WTC11 (cell line): ENCODE measurements around the gene SLC1A3. TPM values are rescaled to one million over a fixed set of nuclear protein-coding genes. Genes with fewer than 3 reads are reported as not detected.
A peak's percentile ranks its signal among the peaks of the same experiment; 100 is the strongest.

Source experiments
- ATAC-seq: fragments of 200-7000 bp; cut with Tn5 transposase; 2 replicates; pipeline ENCODE4 v1.10.0; 2021; ENCODE audit warnings: mild to moderate bottlenecking, moderate library complexity
- CTCF ChIA-PET: fragments of 300-600 bp; sonication (Branson Sonifier 250); formaldehyde crosslinking; loops from one replicate; lab custom pipeline; 2021; ENCODE audit warnings: antibody characterized with exemption; lab: Charles Lee
- POLR2A ChIA-PET: fragments of 350-600 bp; sonication (Branson Sonifier 250); formaldehyde crosslinking; loops from one replicate; lab custom pipeline; 2021; ENCODE audit warnings: antibody characterized with exemption; lab: Charles Lee
- DNase-seq: peaks from one replicate; pipeline ENCODE4 v3.0.0; 2021; ENCODE audit warnings: low spot score
- H3K27ac Mint-ChIP-seq: 2 replicates; pipeline ENCODE4 v1.8.0; 2021; ENCODE audit warnings: mixed read lengths
- H3K27me3 Mint-ChIP-seq: 2 replicates; pipeline ENCODE4 v1.8.0; 2021; ENCODE audit warnings: low read depth, mild to moderate bottlenecking, moderate library complexity, mixed read lengths
- H3K36me3 Mint-ChIP-seq: 2 replicates; pipeline ENCODE4 v1.8.0; 2021; ENCODE audit warnings: mixed read lengths
- H3K4me1 Mint-ChIP-seq: 2 replicates; pipeline ENCODE4 v1.8.0; 2022; ENCODE audit warnings: mixed read lengths
- H3K4me3 Mint-ChIP-seq: 2 replicates; pipeline ENCODE4 v1.8.0; 2021; ENCODE audit warnings: mild to moderate bottlenecking, moderate library complexity, mixed read lengths
- H3K9me3 Mint-ChIP-seq: 2 replicates; pipeline ENCODE4 v1.8.0; 2021; ENCODE audit warnings: mixed read lengths
- E2F1 ChIP-seq: sonication (generic); formaldehyde crosslinking; IDR thresholded peaks from 2 replicates; pipeline ENCODE4 v1.8.0; 2022; ENCODE audit warnings: mild to moderate bottlenecking, missing genetic modification reagents
- ESRRA ChIP-seq: sonication (generic); formaldehyde crosslinking; IDR thresholded peaks from 2 replicates; pipeline ENCODE4 v1.8.1; 2022; ENCODE audit warnings: mild to moderate bottlenecking, missing genetic modification reagents, borderline replicate concordance
- FOXJ3 ChIP-seq: sonication (generic); formaldehyde crosslinking; IDR thresholded peaks from 2 replicates; pipeline ENCODE4 v1.9.0; 2021; ENCODE audit warnings: missing genetic modification reagents, mild to moderate bottlenecking, borderline replicate concordance
- NFATC4 ChIP-seq: fragments of 250-450 bp; sonication (Bioruptor Pico); IDR thresholded peaks from 2 replicates; pipeline ENCODE4 v1.9.0; 2021; ENCODE audit warnings: mild to moderate bottlenecking
- NFYB ChIP-seq: sonication (generic); formaldehyde crosslinking; conservative IDR thresholded peaks from 2 replicates; pipeline ENCODE4 v1.8.0; 2022; ENCODE audit warnings: low read depth, missing genetic modification reagents
- OVOL2 ChIP-seq: fragments of 250-450 bp; sonication (Bioruptor Pico); IDR thresholded peaks from 2 replicates; pipeline ENCODE4 v1.9.0; 2021; ENCODE audit warnings: mild to moderate bottlenecking, borderline replicate concordance
- SMAD4 ChIP-seq: sonication (generic); formaldehyde crosslinking; IDR thresholded peaks from 2 replicates; pipeline ENCODE4 v1.8.0; 2022; ENCODE audit warnings: mild to moderate bottlenecking, missing genetic modification reagents
- SOX15 ChIP-seq: fragments of 250-450 bp; sonication (Bioruptor Pico); IDR thresholded peaks from 2 replicates; pipeline ENCODE4 v1.9.0; 2021; ENCODE audit warnings: mild to moderate bottlenecking
- TCF7 ChIP-seq: sonication (generic); formaldehyde crosslinking; IDR thresholded peaks from 2 replicates; pipeline ENCODE4 v1.8.0; 2022; ENCODE audit warnings: mild to moderate bottlenecking, low read depth, missing genetic modification reagents, moderate library complexity
- TP53 ChIP-seq: sonication (generic); formaldehyde crosslinking; IDR thresholded peaks from 2 replicates; pipeline ENCODE4 v1.8.1; 2023; ENCODE audit warnings: mild to moderate bottlenecking, missing genetic modification reagents
- USF1 ChIP-seq: sonication (generic); formaldehyde crosslinking; IDR thresholded peaks from 2 replicates; pipeline ENCODE4 v1.8.0; 2022; ENCODE audit warnings: mild to moderate bottlenecking, missing genetic modification reagents
- ZNF121 ChIP-seq: sonication (generic); formaldehyde crosslinking; IDR thresholded peaks from 2 replicates; pipeline ENCODE4 v1.8.0; 2023; ENCODE audit warnings: missing genetic modification reagents
- ZNF232 ChIP-seq: sonication (generic); formaldehyde crosslinking; IDR thresholded peaks from 2 replicates; pipeline ENCODE4 v1.8.0; 2022; ENCODE audit warnings: mild to moderate bottlenecking, missing genetic modification reagents
- ZNF512 ChIP-seq: sonication (generic); formaldehyde crosslinking; IDR thresholded peaks from 2 replicates; pipeline ENCODE4 v1.8.1; 2022; ENCODE audit warnings: missing genetic modification reagents, borderline replicate concordance
- total RNA-seq: library from RNA; stranded (reverse); gene quantifications from 3 replicates; pipeline ENCODE4 v1.2.3, GENCODE V29; 2021
- TF ChIP-seq, protein P1 (sequence below): fragments of 250-450 bp; sonication (Bioruptor Pico); IDR thresholded peaks from 2 replicates; pipeline ENCODE4 v1.9.0; 2021; ENCODE audit warnings: mild to moderate bottlenecking
- TF ChIP-seq, protein P2 (sequence below): fragments of 250-450 bp; sonication (Bioruptor Pico); IDR thresholded peaks from 2 replicates; pipeline ENCODE4 v1.9.0; 2021; ENCODE audit warnings: mild to moderate bottlenecking
- TF ChIP-seq, protein P3 (sequence below): fragments of 250-450 bp; sonication (Bioruptor Pico); IDR thresholded peaks from 2 replicates; pipeline ENCODE4 v1.8.0; 2021; ENCODE audit warnings: mild to moderate bottlenecking
- TF ChIP-seq, protein P4 (sequence below): sonication (generic); formaldehyde crosslinking; IDR thresholded peaks from 2 replicates; pipeline ENCODE4 v1.8.1; 2022; ENCODE audit warnings: mild to moderate bottlenecking, missing genetic modification reagents, moderate library complexity, borderline replicate concordance

SLC1A3 gene
- total RNA-seq, 1 experiment from 2014 or later, result 77.9 TPM

DNA sequence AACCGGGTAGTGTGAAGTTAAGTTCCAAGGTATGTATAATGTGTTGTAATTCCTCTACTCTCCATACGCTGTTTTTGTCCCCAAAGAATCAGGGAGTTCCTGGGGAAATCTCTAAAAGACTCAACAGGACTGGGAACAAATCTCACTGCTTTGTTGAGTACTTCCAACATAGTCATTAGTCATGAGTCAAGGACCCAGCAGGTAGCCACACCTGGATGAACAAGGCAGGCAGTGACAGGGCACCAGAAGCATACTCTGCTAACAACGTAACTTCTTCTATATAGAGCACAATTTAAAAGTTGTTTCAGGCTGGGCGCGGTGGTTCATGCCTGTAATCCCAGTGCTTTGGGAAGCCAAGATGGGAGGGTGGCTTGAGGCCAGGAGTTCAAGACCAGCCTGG is 126.8 kb downstream of the SLC1A3 start (continued):
- TF ChIP-seq, protein P1, sequence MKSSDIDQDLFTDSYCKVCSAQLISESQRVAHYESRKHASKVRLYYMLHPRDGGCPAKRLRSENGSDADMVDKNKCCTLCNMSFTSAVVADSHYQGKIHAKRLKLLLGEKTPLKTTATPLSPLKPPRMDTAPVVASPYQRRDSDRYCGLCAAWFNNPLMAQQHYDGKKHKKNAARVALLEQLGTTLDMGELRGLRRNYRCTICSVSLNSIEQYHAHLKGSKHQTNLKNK (CRISPR knock-in tag), result no peak
- TF ChIP-seq USF1 (CRISPR knock-in tag) (no peak), SOX15 (no peak), NFATC4 (CRISPR knock-in tag) (no peak)
- TF ChIP-seq, protein P2, sequence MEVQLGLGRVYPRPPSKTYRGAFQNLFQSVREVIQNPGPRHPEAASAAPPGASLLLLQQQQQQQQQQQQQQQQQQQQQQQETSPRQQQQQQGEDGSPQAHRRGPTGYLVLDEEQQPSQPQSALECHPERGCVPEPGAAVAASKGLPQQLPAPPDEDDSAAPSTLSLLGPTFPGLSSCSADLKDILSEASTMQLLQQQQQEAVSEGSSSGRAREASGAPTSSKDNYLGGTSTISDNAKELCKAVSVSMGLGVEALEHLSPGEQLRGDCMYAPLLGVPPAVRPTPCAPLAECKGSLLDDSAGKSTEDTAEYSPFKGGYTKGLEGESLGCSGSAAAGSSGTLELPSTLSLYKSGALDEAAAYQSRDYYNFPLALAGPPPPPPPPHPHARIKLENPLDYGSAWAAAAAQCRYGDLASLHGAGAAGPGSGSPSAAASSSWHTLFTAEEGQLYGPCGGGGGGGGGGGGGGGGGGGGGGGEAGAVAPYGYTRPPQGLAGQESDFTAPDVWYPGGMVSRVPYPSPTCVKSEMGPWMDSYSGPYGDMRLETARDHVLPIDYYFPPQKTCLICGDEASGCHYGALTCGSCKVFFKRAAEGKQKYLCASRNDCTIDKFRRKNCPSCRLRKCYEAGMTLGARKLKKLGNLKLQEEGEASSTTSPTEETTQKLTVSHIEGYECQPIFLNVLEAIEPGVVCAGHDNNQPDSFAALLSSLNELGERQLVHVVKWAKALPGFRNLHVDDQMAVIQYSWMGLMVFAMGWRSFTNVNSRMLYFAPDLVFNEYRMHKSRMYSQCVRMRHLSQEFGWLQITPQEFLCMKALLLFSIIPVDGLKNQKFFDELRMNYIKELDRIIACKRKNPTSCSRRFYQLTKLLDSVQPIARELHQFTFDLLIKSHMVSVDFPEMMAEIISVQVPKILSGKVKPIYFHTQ, result no peak

DNA sequence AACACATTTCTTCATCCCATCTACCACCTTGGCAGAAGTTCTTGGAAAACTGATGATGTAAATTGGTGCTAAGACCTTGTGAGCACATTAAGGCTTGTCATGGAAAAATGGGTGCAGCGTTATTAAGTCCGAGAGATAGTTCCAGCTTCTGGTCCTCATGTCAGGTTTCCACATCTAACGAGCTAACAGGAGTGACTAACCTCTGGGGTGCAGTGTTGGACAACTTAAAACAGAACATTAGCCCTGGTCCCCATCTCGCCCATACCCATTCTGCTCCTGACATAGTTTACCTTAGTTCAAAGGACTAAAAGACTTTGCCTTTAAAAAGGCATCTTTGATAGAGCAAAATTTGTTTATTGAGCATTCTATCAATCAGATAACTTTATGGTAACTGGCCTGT is 128.0 kb downstream of the SLC1A3 start:
- peaks cover 8% of the 10 kb centered on the region for H3K4me1 Mint-ChIP-seq
- CTCF ChIA-PET, result interaction anchor here (0.7 to 1.3 kb wide), 7 partner anchors 9 to 309 kb away, joined by 3 to 7 read pairs (median 4); no protein-coding TSS in a partner anchor
- H3K27ac Mint-ChIP-seq, result no peak overlapping the region
- no peak overlapping the region for H3K4me3 Mint-ChIP-seq
- DNase-seq (no peak), ATAC-seq (peak; percentile 73)
- no peaks in the 10 kb centered on the region for H3K9me3 Mint-ChIP-seq
- POLR2A ChIA-PET, result no interaction called here
- no peaks in the 10 kb centered on the region for H3K36me3 Mint-ChIP-seq
- H3K27me3 Mint-ChIP-seq, result no peaks in the 10 kb centered on the region
- TF ChIP-seq FOXJ3 (CRISPR knock-in tag) (no peak), ZNF121 (CRISPR knock-in tag) (no peak), SMAD4 (CRISPR knock-in tag) (no peak), ZNF232 (CRISPR knock-in tag) (no peak), ESRRA (no peak), E2F1 (no peak), NFYB (CRISPR knock-in tag) (no peak), TP53 (CRISPR knock-in tag) (no peak), TCF7 (CRISPR knock-in tag) (no peak), ZNF512 (CRISPR knock-in tag) (no peak), OVOL2 (CRISPR knock-in tag) (no peak)
- TF ChIP-seq, protein P3, sequence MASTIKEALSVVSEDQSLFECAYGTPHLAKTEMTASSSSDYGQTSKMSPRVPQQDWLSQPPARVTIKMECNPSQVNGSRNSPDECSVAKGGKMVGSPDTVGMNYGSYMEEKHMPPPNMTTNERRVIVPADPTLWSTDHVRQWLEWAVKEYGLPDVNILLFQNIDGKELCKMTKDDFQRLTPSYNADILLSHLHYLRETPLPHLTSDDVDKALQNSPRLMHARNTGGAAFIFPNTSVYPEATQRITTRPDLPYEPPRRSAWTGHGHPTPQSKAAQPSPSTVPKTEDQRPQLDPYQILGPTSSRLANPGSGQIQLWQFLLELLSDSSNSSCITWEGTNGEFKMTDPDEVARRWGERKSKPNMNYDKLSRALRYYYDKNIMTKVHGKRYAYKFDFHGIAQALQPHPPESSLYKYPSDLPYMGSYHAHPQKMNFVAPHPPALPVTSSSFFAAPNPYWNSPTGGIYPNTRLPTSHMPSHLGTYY (CRISPR knock-in tag), result no peak
- TF ChIP-seq, protein P4, sequence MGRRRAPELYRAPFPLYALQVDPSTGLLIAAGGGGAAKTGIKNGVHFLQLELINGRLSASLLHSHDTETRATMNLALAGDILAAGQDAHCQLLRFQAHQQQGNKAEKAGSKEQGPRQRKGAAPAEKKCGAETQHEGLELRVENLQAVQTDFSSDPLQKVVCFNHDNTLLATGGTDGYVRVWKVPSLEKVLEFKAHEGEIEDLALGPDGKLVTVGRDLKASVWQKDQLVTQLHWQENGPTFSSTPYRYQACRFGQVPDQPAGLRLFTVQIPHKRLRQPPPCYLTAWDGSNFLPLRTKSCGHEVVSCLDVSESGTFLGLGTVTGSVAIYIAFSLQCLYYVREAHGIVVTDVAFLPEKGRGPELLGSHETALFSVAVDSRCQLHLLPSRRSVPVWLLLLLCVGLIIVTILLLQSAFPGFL (CRISPR knock-in tag), result no peak
